DMS114 treated with DMSO at 0.1 percent for 48 hours (cell line): Measurements from ENCODE around the gene MUS81.

Experiments used
- DNase-seq: peaks from one replicate; lab custom pipeline; 2025; ENCODE audit not compliant: unreplicated experiment; lab: John Stamatoyannopoulos, UW

Gene MUS81

GRCh38 chr11:65871811-65872548 is 11.7 kb downstream of the MUS81 start:
- no peak for DNase-seq

DNA sequence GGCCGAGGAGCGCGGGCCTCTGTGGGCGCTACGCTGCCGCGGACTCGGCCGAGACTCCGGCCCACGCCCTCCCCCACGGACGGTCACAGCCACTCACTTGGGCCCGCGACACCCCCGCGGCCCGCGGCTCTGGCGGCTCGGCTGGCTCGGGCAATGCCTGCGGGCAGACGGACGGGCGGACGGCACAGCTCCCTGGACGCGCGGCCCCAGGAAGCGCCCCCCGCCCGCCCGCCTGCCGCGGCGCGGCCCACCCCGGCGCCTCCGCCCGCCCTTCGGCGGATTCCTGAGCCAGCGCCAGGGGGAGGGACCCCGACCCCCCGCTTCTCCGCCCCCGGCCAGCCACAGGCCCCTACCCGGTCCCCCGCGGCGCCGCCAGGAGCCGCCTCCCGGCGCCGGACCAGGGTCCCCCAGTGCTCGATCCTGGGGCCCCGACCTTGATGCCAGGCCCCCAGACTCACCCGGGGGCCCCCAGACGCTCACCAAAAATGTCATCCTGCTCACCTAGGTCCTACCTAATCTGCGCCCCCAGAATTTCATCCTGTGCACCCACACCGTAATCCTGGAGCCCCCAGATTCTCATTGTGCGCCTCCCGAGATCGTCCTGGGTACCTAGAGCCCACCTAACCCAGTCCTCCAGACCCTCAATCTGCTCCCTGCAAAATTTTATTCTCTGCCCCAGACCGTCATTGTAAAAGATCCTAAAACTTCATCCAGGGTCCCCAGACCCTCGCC is 12.5 kb downstream of the MUS81 start, which contains the start of gene EFEMP2:
TSS of gene EFEMP2 (minus strand) at position 215 of the 732 bp plus-strand sequence. CDS start 446 bp downstream, outside the sequence.
- DNase-seq, result no peak

- DNase-seq, result peak; percentile 80
Measured at GRCh38 chr11:65873318-65874156, 13.3 kb downstream of the MUS81 start.

DNA sequence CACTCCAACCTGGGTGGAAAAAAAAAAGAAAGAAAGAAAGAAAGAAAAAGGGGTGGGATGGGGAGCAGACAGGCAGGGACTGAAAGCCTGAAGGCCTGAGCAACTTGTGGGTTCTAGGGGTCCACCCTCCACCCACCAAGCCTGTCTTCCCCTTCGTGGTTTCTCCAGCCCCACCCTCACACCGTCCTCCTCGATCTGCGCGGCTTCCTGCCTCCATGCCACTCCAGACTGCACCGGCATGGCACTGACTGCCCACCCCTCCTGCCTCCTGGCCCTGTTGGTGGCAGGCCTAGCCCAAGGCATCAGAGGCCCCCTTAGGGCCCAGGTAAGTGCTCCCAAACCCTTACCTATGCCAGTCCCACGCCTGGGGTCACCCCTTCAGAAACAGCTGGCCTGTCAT is 19.4 kb downstream of the MUS81 start, which contains the start of gene CTSW:
TSS of gene CTSW (plus strand) at position 221 of the 400 bp plus-strand sequence. CDS start at position 239, 18 bp downstream.
- DNase-seq, result no peak

DNA sequence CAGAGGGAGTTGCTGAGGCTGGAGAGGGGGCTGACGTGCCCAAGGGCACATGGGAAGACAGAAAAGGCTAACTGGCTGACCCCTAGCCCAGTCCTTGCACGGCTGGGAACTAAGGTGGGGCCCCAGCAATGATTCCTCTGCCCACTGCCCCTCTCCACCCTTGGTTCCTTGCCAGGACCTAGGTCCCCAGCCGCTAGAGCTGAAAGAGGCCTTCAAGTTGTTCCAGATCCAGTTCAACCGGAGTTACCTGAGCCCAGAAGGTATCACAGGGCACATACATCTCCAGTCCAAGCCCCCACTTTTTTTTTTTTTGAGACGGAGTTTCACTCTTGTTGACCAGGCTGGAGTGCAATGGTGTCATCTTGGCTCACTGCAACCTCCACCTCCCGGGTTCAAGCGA is 19.8 kb downstream of the MUS81 start:
- DNase-seq, result no peak

DNA sequence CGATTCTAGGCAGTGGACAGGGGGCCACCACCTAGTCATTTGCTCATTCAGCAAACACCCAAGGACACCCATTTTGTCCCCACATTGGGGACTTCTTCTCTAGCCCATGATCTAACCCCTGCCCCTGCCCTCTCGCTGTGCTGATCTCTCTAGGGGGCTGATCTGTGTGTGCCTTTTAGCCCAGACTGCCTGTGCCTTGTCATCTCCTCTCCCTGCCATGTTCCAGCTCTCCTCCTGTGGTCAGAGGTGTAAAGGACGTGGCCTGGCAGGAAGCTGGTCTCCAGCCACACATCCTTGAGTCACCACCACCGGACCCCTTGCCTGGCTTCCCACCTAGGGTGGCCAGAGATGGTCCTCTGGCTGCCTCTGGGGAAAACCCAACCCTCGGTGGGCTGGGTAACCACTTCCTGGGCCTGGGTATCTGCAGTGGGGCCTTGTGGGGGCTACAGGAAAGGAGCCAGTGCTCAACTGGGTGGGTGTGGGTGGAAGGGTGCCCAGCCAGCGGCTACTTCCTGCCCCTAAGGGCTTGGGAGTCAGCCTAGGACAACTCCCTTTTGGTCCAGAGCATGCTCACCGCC is 20.7 kb downstream of the MUS81 start:
- DNase-seq, result no peak

- no peak for DNase-seq
Measured at GRCh38 chr11:65882120-65883057, 22.2 kb downstream of the MUS81 start.

DNA sequence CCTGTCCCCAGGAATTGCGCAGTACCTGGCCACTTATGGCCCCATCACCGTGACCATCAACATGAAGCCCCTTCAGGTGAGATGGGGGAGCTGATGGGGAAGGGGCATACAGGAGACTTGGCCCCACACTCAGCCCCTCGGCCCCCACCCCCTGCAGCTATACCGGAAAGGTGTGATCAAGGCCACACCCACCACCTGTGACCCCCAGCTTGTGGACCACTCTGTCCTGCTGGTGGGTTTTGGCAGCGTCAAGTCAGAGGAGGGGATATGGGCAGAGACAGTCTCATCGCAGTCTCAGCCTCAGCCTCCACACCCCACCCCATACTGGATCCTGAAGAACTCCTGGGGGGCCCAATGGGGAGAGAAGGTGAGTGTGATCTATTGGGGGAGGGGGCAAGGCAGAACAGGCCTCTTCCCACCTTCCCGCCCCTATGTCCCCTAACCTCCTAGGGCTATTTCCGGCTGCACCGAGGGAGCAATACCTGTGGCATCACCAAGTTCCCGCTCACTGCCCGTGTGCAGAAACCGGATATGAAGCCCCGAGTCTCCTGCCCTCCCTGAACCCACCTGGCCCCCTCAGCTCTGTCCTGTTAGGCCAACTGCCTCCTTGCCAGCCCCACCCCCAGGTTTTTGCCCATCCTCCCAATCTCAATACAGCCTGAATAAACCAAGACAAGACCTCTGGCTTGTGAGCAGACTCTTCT is 23.0 kb downstream of the MUS81 start:
- no peak for DNase-seq

GRCh38 chr11:65883786-65884715 is 23.8 kb downstream of the MUS81 start:
- no peak for DNase-seq

DNA sequence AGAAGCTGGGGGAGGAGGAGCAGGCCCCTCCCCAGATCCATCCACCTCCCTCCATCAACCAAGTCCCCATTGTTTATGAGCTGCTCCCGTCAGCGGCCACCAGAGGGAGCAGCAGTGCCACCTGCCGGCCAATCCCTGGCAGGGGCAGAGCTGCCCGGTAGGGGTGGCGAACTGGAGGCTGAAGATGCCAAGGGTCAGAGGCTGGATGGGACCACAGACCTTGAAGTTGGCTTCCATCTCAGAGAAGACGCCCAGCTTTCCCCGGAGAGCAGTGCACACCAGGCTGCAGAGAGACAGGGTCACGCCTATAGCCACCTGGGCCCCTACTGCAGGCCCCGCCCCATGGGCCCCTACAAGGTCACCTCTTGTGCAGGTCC is 24.5 kb downstream of the MUS81 start:
- DNase-seq, result peak; percentile 67

DNA sequence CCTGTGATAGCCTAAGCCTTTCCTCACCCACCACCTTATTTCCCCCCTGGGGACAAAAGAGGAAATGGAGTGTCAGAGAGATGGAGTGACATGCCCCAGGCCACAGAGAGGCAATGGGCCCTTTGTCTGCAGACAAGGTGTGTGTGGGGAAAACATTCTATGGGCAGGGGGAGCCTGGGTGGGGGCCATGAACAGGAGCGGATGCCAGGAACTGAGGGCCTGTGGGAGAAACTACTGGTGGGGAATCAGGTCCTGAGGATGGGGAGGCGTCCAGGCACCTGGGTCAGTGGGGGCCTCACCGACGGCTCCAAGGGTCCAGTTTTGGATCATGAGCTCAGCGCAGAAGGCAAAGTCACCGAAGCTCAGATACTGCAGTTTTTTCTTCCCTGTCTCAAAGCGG is 25.0 kb downstream of the MUS81 start:
- no peak for DNase-seq

DNA sequence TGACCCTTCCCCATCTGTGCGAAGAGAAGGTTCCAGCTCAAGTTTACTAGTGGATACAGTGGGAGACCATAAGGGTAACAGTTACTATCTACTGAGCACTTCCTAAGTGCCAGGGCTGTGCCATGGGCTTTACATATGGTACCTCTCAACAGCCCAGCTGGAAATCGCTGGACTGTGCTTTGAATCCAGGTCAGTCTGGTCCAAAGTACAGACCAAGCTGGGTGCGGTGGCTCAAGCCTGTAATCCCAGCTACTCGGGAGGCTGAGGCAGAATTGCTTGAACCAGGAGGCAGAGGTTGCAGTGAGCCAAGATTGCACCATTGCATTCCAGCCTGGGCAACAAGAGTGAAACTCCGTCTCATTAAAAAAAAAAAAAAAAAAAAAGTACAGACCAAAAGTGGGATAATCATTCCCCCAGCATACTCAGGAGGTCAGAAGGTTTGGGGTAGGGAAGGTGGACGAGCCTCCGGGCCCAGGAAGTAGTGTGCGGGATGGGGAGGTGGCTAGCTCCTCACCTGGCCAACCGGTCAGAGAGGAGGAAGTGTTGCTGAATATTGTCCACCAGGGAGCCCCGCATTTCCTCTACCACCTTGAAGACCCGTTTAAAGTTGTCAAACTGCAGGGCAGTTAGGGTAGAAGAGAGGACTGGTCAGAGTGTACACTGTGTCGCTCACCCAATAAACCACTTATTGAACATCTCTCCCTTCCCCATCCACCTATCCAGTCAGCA is 25.7 kb downstream of the MUS81 start:
- no peak for DNase-seq

DNA sequence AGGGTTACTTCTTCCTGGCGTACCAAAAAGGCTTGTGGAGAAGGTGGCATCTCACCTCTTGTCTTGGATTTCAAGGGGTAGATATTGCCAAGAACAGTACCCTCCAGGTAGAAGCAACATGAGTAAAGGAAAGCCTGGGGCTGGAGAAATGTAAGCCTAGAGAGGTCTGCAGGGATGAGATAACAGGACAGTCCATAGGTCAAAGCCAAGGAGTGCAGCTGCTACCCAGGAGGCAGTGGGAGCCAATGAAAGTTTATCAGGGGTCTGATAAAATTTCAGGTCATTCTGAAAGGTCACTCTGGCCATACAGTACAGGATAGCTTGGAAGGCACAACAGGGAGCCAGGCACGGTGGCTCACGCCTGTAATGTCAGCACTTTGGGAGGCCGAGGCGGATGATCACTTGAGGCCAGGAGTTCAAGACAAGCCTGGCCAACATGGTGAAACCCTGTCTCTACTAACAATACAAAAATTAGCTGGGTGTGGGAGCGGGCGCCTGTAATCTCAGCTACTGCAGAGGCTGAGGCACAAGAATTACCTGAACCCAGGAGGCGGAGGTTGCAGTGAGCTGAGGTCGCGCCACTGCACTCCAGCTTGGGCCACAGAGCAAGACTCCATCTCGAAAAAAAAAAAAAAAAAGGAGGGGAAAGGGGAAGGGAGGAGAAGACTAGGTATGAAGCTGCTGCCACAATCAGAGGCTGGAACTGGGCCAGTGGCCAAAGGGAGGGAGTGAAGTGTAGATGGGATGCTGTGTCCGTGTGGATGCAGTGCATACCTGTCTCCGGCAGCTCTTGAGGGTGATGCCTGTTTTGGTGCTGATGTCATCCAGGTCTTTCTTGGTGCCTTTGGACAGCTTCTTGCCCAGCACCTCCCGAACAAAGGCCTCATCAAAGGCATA is 26.8 kb downstream of the MUS81 start:
- DNase-seq, result no peak

- no peak for DNase-seq
Measured at GRCh38 chr11:65887723-65888162, 27.5 kb downstream of the MUS81 start.

DNA sequence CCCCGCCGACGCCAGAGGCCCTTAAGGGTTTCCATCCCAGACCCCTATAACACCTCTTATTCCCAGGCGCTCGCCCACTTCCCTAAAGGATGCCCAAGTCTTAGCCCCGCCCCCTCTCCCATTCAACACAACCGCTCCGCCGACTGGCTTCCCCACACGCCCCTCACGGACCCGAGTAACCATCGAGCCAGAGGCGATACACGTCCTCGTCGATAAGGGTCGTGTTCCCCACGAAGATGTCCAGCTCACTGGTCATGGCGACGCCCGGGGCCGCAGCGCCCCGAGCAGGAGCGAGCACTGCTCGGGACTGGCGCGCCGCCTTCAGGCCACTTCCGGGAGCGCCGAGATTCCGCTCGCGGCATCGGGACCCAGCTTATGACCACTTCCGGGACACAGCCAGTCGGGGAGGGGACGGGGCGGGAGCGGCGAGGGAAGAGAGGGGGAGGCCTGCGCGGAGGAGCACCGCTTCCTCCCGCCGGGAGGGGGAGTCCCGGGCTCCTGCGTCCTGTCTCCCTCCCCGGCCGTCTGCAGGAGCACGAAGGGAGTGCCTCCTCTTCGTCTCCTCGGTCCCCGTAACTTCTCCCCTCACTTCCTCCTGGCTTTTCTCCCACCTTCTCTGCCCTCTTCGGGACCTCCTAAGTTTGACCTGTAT is 28.1 kb downstream of the MUS81 start, which contains the start of gene FIBP:
TSS of gene FIBP (minus strand) at position 309 of the 652 bp plus-strand sequence. CDS start at position 256, 53 bp downstream.
- peak; percentile 92 for DNase-seq
